CD4-positive, alpha-beta T cell treated with Interleukin-17A for 1 hour (primary cell): ENCODE measurements around the gene OR6S1.
A peak's percentile ranks its signal among the peaks of the same experiment; 100 is the strongest.
"Not testable (repeated sequence)": the region's sequence is repeated elsewhere in the genome, so short reads cannot be mapped to it uniquely, and the experiment has no call there.

Experiments used
- DNase-seq: peaks from one replicate; pipeline ENCODE4 v3.0.0-alpha.2; 2020

OR6S1 gene

DNA sequence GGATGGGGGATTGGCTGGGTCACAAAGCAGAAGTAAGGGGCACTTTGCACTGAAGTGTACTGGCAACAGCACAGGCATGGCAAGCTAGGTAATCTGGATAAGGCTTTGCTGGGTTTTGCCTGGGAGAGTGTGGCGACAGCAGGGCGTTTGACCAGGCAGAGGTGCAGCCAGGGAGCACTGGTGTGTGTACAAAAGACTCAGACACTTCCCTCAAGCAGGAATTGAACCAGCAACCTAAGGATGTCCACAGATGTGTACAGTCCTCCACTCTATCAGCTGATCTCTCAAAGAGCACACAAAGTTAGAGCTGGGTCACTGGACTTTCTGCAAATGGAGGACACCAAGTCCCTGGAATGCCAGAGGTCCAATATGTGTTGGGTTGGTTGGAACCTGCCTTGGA lies 27.5 kb upstream of the OR6S1 start:
- no peak for DNase-seq

DNA sequence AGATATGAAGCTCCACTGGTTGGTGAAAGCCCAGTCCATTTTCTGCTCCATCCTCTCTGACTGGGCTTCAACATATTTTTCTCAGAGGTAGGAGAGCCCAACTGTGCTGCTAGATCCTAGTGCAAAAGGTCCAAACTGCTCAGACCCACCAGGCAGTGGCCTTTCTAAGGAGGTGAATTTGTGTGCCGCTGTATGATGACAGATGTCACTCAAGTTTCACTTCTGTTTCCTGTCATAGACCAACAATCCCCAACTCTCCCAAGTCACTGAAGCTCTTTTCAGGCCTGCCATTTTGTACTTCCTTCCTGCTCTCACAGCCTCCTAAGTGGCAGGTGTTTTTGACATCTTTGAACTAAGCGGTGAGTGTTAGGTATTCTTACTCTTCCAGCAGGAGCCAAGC lies 26.5 kb upstream of the OR6S1 start:
- DNase-seq, result no peak

DNA sequence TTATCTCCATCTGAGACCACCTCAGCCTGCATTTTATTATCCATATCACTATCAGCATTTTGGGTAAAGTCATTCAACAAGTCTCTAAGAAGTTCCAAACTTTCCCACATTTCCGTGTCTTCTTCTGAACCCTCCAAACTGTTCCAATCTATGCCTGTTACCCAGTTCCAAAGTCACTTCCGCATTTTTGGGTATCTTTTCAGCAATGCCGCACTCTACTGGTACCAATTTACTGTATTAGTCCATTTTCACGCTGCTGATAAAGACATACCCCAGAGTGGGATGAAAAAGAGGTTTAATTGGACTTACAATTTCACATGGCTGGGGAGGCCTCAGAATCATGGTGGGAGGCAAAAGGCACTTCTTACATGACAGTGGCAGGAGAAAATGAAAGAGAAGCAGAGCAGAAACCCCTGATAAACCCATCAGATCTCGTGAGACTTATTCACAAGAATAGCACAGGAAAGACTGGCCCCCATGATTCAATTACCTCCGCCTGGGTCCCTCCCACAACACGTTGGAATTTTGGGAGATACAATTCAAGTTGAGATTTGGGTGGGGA lies 25.0 kb upstream of the OR6S1 start:
- not testable (repeated sequence) for DNase-seq

DNA sequence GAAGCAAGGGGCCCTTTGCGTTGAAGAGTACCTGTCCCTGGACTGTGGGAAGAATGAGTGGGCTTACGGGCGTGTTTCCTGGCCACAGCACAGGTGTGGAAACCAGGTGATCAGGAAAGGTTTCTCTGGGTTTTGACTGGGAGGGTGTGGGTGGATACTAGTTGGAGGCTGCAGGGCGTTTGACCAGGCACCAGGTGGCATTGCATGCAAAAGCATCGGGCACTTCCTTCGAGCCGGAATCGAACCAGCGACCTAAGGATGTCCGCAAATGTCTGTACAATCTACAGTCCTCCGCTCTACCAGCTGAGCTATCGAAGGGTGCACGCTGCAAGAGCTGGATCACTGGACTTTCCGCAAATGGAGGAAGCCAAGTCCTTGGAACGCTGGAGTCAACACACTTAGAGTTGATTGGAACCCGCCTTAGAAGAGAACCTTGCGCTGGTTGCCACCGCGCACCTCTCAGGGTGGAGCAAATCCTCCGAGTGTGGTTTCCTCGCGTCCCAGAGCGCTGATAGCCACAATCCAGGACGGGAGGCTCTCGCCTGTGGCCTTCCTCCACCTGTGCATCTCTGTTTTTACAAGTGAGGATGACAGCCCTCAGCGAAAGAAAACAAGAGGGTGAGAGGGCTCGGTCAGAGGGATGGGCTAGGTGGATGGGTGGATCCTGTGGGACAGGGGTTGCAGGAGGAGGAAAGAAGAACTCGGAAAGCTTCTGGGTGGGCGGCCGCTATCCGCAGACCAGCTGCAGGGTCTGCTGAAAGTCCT lies 21.7 kb upstream of the OR6S1 start:
- peak; percentile 91 for DNase-seq

DNA sequence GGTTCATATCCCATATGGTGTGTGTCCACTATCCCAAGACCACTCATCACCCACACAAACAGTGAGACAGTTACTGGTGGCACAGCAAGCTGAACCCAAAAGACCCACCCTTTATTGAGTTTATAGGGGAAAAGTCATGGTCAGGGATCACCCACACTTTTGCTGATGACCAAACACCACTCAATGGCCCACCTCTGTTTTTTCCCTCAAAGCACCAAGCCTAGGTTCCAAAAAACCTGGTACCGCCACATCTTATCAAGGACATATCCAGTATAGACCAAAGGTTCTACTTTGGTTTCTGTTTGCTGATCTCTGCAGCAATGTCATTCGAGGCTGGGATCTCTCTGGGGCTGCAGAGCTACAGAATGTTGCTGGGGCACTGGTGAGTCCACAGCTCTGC lies 19.7 kb upstream of the OR6S1 start:
- DNase-seq, result no peak

DNA sequence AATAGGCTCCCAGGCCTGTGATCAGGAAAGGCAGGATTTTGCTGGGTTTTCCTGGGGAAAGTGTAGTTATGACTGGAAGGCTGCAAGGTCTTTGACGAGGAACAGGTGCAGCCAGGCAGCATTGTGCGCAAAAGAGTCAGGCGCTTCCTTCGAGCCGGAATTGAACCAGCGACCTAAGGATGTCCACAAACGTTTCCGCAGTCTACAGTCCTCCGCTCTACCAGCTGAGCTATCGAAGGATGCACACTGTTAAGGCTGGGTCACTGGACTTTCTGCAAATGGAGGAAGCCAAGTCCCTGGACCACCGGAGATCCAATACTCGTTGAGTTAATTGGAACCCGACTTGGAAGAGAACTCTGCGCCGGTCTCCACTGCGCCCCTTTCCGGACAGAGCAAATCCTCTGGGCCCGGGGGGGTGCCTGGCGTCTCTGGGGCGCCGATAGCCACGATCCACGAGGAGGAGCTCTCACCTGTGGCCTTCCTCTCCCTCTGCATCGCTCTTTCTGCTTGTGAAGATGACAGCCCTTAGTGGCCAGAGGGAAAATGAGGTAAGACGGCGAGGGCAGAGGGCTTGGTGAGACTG lies 18.4 kb upstream of the OR6S1 start:
- DNase-seq, result no peak

DNA sequence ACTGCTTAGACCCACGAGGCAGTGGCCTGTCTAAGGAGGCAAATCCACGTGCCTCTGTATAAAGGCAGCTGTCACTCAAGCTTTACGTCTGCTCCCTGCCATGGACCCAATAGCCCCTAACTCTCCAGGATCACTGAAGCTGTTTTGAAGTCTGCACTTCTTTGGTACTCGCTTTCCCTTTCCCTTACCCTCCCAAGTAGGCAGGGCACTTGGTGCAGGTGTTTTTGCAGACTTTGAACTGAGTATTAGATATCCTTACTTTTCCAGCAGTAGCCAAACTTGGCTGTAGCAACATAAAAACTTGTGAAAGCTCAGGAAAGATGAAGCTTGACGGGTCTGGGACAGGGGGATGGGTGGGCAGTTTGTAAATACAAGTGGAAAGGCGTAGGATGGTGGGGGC lies 17.8 kb upstream of the OR6S1 start:
- DNase-seq, result no peak

DNA sequence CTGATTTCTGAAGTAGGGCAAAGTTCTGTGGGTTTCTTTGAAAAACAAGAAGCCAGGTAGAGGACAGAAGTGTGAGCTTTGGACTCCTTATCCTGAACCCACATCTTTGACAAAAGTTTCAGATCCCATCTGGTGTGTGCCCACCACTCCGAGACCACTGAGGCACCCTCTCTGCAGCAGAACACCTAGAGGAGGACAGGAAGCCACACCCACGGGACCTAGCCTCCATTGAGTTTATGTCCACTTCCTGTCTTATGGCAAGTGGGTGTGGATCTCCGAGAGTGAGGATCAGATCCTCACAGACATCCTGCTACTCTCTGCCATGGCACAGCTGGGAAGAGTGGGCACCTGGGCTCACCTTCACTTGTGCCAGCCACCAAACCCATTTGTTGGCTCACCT lies 16.8 kb upstream of the OR6S1 start:
- no peak for DNase-seq

DNA sequence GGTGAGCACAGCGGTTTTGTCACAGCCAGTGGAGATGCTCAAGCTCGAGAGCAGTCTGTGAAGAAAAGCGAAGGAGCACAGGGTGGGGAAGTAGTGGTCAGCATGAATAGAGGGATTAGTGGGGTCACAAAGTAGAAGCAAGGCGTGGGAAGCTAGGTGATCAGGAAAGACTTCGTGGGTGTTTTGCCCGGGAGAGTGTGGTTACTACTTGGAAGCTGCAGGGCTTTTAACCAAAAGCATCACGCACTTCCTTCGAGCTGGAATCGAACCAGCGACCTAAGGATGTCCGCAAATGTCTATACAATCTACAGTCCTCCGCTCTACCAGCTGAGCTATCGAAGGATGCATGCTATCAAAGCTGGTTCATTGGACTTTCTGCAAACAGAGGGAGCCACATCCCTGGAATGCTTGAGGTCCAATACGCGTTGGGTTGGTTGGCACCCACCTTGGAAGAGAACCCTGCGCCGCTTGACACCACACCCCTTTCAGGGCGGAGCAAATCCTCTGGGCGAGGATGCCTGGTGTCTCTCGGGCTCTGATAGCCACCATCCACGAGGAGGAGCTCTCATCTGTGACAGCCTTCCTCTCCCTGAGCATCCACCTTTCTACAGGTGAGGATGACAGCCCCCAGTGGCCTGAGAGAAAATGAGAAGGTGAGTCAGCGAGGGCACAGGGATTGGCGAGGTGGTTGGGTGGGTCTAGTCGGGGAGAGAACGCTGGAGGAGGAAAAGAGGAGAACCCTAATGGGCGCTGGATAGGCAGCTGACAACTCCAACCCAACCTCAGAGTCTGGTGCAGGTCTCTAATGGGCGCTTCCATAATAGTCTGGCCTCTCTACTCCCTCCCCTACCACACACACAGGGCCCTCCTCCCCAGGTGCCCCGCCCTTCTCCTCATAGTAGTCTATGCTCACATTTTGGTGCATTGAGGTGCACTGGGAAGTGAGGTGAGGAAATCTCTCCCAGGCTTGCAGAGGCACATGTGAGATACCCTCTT lies 16.0 kb upstream of the OR6S1 start:
- DNase-seq, result peak; percentile 37

DNA sequence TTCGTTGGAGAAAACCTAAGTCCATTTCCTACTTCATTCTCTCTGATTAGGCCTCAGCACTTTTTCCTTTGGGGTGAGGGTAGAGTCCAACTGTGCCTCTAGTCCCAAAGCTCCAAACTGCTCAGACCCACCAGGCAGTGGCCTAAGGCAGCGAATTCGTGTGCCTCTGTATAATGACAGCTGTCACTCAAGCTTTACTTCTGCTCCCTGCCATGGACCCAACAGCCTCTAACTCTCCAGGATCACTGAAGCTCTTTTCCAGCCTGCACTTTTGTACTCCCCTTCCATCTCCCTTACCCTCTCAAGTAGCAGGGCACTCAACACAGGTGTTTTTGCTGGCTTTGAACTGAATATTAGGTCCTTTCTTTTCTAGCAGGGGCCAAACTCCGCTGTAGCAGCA lies 14.8 kb upstream of the OR6S1 start:
- no peak for DNase-seq

DNA sequence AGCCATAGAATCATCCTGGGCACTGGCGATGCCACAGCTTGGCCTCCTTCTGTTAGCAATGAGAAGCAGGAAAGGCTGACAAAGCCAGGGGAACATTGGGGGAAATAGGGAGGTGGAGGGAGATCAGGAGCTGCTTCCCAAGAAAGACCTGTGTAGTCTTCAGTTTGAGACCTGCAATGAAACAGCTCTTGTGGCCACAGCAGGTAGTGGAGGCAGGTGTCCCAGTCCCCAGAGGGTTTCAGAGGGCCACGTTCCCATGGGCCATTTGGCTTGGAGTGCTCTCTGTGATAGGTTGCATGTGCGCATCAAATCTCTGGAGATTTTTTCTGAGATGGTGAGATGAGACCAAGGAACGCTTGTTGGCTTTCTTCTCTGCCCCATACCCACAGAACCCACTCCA lies 14.4 kb upstream of the OR6S1 start:
- DNase-seq, result no peak

DNA sequence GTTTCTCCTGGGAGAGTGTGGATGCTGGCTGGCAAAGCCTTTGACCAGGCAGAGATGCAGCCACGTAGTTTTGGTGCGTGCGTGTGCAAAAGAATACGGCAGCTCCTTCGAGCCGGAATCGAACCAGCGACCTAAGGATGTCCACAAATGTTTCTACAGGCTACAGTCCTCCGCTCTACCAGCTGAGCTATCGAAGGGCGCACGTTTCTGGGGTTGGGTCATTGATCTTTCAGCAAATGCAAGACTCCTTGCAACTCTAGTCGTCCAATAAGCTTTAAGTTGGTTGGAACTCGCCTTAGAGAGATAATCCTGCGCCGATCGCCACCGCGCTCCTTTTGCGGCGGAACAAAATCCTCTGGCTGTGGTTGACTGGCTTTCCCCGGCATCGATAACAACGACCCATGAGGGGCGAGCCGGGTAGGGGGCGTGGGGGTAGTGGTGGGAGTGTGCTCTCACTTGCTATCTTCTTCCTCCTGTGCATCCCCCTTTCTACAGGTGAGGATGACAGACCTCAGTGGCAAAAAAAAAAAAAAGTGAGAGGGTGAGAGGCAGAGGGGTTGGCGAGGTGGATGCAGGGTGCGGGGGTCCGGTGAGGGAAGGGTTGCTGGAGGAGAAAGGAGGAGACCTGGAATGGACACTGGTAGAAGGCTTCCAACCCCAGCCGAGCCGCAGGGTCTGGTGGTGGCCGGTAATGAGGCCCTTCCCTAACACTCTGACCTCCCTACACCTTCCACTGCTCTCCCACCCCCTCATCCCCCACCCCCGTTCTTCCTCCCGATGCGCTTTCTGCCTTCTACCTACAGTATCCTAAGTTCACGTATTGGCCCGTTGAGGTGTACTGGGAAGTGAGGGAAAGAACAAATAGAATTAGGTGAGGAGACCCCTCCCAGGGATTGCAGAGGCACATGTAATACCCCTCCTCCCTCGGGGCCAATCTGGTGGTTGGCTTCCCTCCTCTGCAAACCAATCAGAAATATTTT lies 11.8 kb upstream of the OR6S1 start:
- DNase-seq, result peak; percentile 54

DNA sequence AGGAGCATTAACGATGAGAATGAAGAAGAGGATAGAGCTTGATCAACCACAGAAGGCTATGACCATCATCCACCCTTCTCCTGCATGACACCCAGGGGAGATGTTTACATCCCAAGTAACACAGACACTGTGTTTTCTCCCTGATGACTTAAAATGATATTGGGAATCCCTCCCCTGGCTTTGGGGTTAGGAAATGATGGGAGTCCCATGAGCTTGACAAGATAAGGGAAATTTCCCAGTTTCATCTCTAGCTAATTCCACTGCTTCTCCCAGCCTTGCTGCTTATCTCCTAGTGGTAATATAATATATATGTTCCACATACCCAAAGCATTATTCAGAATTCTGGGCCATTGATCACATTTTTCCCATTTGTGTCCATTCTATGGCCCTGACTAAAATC lies 4.0 kb upstream of the OR6S1 start:
- DNase-seq, result no peak

DNA sequence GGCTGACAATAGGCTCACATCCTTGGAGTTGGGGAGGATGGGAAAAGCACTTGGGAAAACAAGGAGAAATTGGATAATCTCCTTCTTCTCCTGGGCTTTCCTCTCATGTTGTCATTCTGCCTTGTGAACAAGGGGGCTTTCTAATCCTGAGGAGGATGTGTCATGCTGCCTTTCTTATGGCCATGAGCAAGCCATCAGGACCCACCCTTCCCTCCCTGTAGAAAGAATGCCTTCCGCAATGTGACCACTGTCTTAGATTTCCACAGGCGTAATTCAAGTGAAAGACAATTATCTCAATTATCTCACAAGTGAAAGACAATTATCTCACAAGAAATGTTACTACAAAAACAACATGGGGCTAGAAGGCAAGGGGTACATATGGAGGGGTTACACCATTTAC lies 3.0 kb upstream of the OR6S1 start:
- DNase-seq, result no peak

DNA sequence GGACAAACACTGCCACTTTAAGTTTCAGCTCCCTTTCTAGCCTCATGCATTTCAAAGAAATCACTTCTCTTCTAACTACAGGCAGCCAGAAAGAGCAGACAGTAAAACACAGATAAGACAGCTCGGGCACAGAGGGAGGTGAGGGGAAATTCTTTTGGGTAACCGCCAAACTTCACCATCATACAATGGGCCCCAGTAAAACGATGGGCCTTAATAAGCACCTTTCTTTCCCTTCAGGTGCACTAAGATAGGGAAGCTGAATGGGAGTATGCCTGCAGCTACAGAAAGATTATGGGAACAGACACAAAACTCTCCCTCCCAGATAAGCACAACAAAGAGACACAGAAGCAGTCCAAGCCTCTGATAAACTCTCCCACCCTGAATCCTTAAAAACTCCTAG lies 1.3 kb upstream of the OR6S1 start:
- not testable (repeated sequence) for DNase-seq

DNA sequence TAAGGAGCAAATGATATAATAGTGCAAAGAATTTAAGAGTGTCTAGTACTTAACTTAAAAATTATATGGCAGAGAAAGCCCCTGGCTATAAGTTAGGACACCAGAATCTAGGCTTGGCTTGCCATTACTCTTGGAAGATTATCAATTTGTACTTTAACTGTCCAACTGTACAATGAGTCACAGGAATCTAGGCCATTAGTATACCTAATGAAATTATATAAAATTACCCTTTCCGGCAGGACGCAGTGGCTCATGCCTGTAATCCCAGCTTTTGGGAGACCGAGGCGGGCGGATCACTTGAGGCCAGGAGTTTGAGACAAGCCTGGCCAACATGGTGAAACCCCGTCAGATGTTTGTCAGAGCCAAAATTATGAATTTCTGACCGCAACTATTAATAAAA lies 691 bp upstream of the OR6S1 start:
- no peak for DNase-seq

DNA sequence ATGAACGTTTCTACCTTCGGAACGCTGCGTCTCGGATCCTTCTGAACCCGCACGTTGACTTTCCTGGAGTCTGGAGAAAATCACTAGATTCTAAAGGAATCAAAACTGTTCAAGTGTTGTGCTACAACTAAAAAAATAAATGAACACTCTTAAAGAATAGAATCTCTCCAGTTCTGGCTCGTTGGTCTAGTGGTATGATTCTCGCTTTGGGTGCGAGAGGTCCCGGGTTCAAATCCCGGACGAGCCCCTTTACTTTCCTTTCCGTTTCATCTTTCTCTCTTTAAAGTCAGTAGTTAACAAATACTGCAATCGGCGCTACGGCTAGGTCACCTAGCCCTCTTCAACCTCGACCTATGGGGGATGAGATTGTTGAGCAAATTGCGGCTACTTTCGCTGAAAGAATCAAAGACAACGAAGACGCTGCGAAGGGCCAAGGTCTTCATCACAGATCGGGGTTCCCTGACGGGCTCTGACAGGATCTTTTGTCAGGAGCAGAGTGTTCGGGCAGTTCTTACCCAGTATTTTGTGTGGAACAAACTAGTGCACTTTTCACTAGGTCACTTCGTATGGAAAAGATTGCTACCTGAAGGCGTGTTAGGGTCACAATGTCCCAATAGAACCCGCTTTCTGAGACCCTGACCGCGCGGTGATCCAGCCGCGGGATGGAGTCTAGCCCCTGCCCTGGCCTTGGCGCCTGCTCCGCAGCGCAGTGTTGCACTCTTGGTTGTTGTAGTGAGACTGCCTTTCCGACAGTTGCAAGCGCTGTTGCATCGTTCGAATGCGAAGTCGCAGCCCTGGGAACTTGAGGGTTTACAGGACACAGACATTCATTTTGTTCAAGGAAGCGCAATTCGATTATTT lies 8.4 kb downstream of the OR6S1 start:
- DNase-seq, result peak; percentile 87

DNA sequence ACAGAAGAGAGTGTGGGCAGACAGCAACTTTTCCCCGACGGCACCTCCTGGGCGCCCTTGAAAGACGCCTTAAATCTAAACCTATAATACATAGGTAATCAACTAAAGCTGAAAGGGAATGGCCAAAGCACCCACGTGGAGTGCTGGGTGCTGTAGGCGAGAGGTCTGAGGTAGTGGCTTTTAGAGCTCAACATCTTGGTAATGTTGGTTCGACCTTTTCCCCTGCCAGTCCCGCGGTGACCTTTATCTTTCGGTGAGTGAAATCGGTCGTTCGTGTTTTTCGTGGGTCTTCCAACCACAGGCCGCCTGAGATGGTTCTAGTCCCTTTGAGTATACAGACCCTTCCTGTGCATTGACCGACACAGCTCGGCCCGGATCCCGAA lies 9.1 kb downstream of the OR6S1 start:
- DNase-seq, result no peak

DNA sequence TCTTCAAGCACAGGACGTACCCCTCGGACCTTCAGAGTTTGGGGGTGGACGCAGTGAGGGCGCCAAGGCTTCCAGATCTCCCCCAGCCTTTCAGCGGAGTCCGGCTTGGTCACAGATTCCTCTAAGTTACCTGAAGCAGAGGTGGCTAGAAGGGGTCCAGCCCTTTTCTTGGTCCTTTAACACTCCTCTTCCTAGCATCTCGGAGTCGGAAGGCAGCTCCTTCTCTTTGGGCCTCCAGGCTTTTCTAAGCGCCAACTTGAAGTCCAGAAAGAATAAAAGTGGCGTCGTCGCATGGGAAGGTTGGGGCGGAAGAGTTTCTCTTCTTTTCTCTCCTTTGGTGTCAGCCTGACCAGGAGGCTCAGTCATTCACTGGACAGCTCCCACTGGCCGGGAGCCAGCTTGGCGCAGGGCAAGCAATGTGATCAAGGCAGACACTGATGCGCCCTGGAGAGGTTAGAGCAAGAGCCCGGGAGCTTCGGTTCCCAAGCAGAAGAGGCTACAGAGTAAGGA lies 9.6 kb downstream of the OR6S1 start:
- DNase-seq, result no peak

DNA sequence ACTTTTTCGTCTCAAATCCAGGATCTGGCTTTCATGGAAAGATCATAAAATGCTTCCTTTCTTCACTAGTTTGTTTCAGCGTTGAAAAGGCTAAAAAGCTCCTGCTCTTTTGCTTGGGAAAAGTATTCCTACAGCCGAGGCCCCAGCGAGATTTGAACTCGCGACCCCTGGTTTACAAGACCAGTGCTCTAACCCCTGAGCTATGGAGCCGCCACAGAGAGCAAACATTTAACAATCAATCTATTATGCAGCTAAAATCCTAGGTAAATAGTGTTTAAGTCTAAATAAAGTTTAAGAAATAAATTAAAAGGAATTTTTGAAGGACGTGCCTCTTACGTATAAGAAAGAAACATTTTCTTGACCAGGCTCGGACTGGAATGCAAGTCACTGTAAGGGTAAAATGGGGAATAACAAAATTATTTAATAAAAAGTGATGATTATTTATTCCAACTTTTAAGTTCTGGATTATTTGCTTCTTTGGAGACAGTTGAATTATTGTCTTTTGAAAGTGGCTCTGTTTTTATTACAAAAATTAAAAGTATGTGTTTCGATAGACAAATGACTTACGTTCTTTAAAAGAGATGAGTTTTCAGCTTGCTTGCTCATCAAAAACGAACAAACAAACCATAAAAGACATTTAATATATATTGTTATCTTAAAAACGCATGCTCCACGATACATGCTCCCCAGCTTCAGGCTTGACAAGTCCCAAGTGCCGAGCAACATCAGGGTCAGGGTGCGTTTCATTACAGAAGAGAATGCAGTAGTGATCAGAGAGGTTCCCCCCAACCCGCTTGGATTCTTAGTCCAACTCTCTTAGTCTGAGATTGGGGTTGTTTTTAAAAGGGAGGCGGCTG lies 10.2 kb downstream of the OR6S1 start:
- DNase-seq, result peak; percentile 80
